Heart left ventricle (tissue), 16 donors: ENCODE measurements around the gene HOXC5. TPM values are rescaled to one million over a fixed set of nuclear protein-coding genes. Genes with fewer than 3 reads are reported as not detected.

ENCODE experiments used
- ATAC-seq, 4 donors: fragments of 200-7000 bp; cut with Tn5 transposase; one replicate each; pipeline ENCODE4 v1.9.1; 2020 to 2022; ENCODE audit warnings: moderate library complexity in 4 of 4, mild to moderate bottlenecking in 3 of 4, moderate number of reproducible peaks in 1 of 4
- DNase-seq, 5 donors: peaks; one replicate each; pipeline ENCODE4 v3.0.0-alpha.2; 2020
- H3K27ac ChIP-seq, 12 donors: fragments of 200-600 bp; sonication (generic) in 4 of 12; one replicate each; pipeline versions ENCODE4 v1.5.0 to v1.8.0; 2016 to 2022; ENCODE audit warnings: mild to moderate bottlenecking in 2 of 12
- H3K27me3 ChIP-seq, 9 donors: fragments of 200-600 bp; sonication (generic) in 2 of 9; one replicate each; pipeline versions ENCODE4 v1.5.1 to v1.8.0; 2016 to 2022; ENCODE audit warnings: mild to moderate bottlenecking in 3 of 9
- H3K36me3 ChIP-seq, 9 donors: fragments of 200-600 bp; sonication (generic) in 2 of 9; one replicate each; pipeline versions ENCODE4 v1.5.0 to v1.8.0; 2018 to 2022; ENCODE audit warnings: mild to moderate bottlenecking in 2 of 9
- H3K4me1 ChIP-seq, 12 donors: fragments of 200-600 bp; sonication (generic) in 4 of 12; one replicate each; pipeline versions ENCODE4 v1.5.0 to v1.8.0; 2016 to 2022; ENCODE audit warnings: mild to moderate bottlenecking in 3 of 12
- H3K4me3 ChIP-seq, 12 donors: fragments of 200-600 bp; sonication (generic) in 4 of 12; one replicate each; pipeline versions ENCODE4 v1.5.0 to v1.8.0; 2017 to 2022; ENCODE audit warnings: mild to moderate bottlenecking in 9 of 12, moderate library complexity in 4 of 12
- H3K9me3 ChIP-seq, 12 donors: fragments of 200-600 bp; sonication (generic) in 4 of 12; one replicate each; pipeline versions ENCODE4 v1.5.0 to v1.8.0; 2016 to 2022; ENCODE audit warnings: mild to moderate bottlenecking in 1 of 12
- POLR2A ChIP-seq, 2 donors: fragments of 450-650 bp; IDR thresholded peaks; one replicate each; pipeline ENCODE4 v1.6.1; 2017; ENCODE audit warnings: antibody characterized with exemption in 2 of 2, mild to moderate bottlenecking in 2 of 2, moderate library complexity in 2 of 2
- WGBS, 4 donors: extraction: QIAGEN DNeasy Blood & Tissue Kit in 2 of 4; methylation state at CpG; one replicate each; pipeline versions ENCODE4 v1.1.5 to v1.1.7; 2013 to 2018; 5-methylcytosine and 5-hydroxymethylcytosine counted together
- intact Hi-C, 10 donors: fragments of 100-400 bp; cut with DNase I; formaldehyde crosslinking; loops; one replicate each; pipeline versions ENCODE4 v1.11.1 to v1.14.2; 2022
- polyA plus RNA-seq, 2 donors: library from polyadenylated mRNA; stranded (reverse); fragments of 200-250 nt; gene quantifications; one replicate each; pipeline ENCODE4 v1.2.3, GENCODE V29; 2013
- total RNA-seq, 9 donors: library from RNA; depleted of rRNA in 2 of 9; stranded (reverse); fragments of >200 nt in 2 of 9; fragmentation: NEBNext Ultra II Directional in 3 of 9; extraction: Animal tissue kit (Norgen Biotek cat#: 25700) in 3 of 9; gene quantifications; one replicate each; pipeline versions ENCODE4 v1.1.0 to v1.2.4, GENCODE V29; 2016 to 2023
- TF ChIP-seq, protein P1 (sequence below), 12 donors: fragments of 200-600 bp; sonication (generic) in 4 of 12; IDR thresholded peaks; one replicate each; pipeline versions ENCODE4 v1.5.0 to v1.8.0; 2018 to 2022; ENCODE audit warnings: antibody characterized with exemption in 12 of 12, mild to moderate bottlenecking in 5 of 12
- donor health status: ischemic (EF 13 %, LVEDD 7.1; RV severe dilation, severe dysfunction).
- donor health status: healthy with polysubstance abuse.
- donor health status: DM: no; HTN: yes; CAD: no.
- donor health status: DM: no; HTN: no; CAD: no.
- donor health status: ischemic (EF 25% LVEDD 6.9; RV normal size, moderate dysfunction).
- donor health status: ischemic (EF 25% LVEDD 5.7; RV mildly dilated, moderate dysfunction).
- donor health status: healthy.
- donor health status: DM: yes; HTN: yes; CAD: no.
- donor health status: ischemic (EF 35%, LVEDD 5.7; RV mildly dilated, moderate dysfunction).
- donor health status: nonischemic (EF 11% LVEDD 7.7; RV severe dilation, severe dysfunction).
- donor health status: DM: yes; HTN: yes; CAD: no.
- donor health status: PGD.
- donor health status: ischemic (EF 29% LVEDD 5.4; RV normal size, mild dysfunction).
- donor health status: nonischemic (EF 23%, LVEDD 6.1; RV moderate dilation, normal function).

The HOXC5 gene
- total and polyA plus RNA-seq, 11 donors, result not detected

- Histone ChIP-seq H3K4me1 (no peaks in the 10 kb centered on the region), H3K36me3 (no peaks in the 10 kb centered on the region), H3K27me3 (peaks cover 0 to 94% (median 53%) of the 10 kb centered on the region in 9 donors), H3K4me3 (no peak overlapping the region), H3K27ac (no peak overlapping the region), H3K9me3 (no peaks in the 10 kb centered on the region)
- no peak for ATAC-seq
- TF ChIP-seq, protein P1, sequence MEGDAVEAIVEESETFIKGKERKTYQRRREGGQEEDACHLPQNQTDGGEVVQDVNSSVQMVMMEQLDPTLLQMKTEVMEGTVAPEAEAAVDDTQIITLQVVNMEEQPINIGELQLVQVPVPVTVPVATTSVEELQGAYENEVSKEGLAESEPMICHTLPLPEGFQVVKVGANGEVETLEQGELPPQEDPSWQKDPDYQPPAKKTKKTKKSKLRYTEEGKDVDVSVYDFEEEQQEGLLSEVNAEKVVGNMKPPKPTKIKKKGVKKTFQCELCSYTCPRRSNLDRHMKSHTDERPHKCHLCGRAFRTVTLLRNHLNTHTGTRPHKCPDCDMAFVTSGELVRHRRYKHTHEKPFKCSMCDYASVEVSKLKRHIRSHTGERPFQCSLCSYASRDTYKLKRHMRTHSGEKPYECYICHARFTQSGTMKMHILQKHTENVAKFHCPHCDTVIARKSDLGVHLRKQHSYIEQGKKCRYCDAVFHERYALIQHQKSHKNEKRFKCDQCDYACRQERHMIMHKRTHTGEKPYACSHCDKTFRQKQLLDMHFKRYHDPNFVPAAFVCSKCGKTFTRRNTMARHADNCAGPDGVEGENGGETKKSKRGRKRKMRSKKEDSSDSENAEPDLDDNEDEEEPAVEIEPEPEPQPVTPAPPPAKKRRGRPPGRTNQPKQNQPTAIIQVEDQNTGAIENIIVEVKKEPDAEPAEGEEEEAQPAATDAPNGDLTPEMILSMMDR (IDR thresholded peaks at IDR 0.05), result no peak
- TF ChIP-seq POLR2A (IDR thresholded peaks at IDR 0.05), result no peak
- DNase-seq, result no peak
- WGBS, 4 donors, result 83 to 89% (median 86%) methylated on average over 4 of the region's 4 CpGs
- intact Hi-C loops, result no loop called here
Measured at GRCh38 chr12:54068418-54069070, 35.7 kb downstream of the HOXC5 start.

- no peak overlapping the region for H3K27ac ChIP-seq
- H3K4me1 ChIP-seq, result no peaks in the 10 kb centered on the region
- no peak overlapping the region for H3K4me3 ChIP-seq
- WGBS, 4 donors, result 17 to 35% (median 25%) methylated on average over 1 of the region's 1 CpG
- intact Hi-C loops, result no loop called here
- no peak for TF ChIP-seq POLR2A (IDR thresholded peaks at IDR 0.05)
- TF ChIP-seq, protein P1 (IDR thresholded peaks at IDR 0.05), result no peak
- DNase-seq, result no peak
- no peaks in the 10 kb centered on the region for H3K36me3 ChIP-seq
- H3K27me3 ChIP-seq, result peaks cover 0 to 93% (median 38%) of the 10 kb centered on the region in 9 donors
- no peaks in the 10 kb centered on the region for H3K9me3 ChIP-seq
- no peak for ATAC-seq
Measured at GRCh38 chr12:54071942-54072341, 39.1 kb downstream of the HOXC5 start.

GRCh38 chr12:54074308-54074707 is 41.5 kb downstream of the HOXC5 start:
- no peak for TF ChIP-seq POLR2A (IDR thresholded peaks at IDR 0.05)
- TF ChIP-seq, protein P1 (IDR thresholded peaks at IDR 0.05), result no peak
- no peaks in the 10 kb centered on the region for H3K4me1 ChIP-seq
- no peak for ATAC-seq
- H3K27me3 ChIP-seq, result peaks cover 0 to 96% (median 51%) of the 10 kb centered on the region in 9 donors
- H3K36me3 ChIP-seq, result no peaks in the 10 kb centered on the region
- no peak overlapping the region for H3K4me3 ChIP-seq
- no peak overlapping the region for H3K27ac ChIP-seq
- H3K9me3 ChIP-seq, result no peaks in the 10 kb centered on the region
- intact Hi-C loops, result no loop called here
- 63 to 73% (median 65%) methylated on average over 6 of the region's 6 CpGs for WGBS, 4 donors
- no peak for DNase-seq

- H3K36me3 ChIP-seq, result no peaks in the 10 kb centered on the region
- H3K4me3 ChIP-seq, result no peak overlapping the region
- peaks cover 0 to 96% (median 53%) of the 10 kb centered on the region in 9 donors for H3K27me3 ChIP-seq
- TF ChIP-seq, protein P1 (IDR thresholded peaks at IDR 0.05), result no peak
- TF ChIP-seq POLR2A (IDR thresholded peaks at IDR 0.05), result no peak
- no peaks in the 10 kb centered on the region for H3K9me3 ChIP-seq
- no peak overlapping the region for H3K27ac ChIP-seq
- 24 to 32% (median 27%) methylated on average over 6 of the region's 6 CpGs for WGBS, 4 donors
- no peaks in the 10 kb centered on the region for H3K4me1 ChIP-seq
- ATAC-seq (no peak), DNase-seq (no peak)
- intact Hi-C loops, result no loop called here
Measured at GRCh38 chr12:54075409-54075808, 42.6 kb downstream of the HOXC5 start.
